ENCODE data around the gene DOCK10.

- TF ChIP-seq CTCF (optimal IDR thresholded peaks at IDR 0.05 in 1 of 3, IDR thresholded peaks at IDR 0.05 in 1 of 3, conservative IDR thresholded peaks at IDR 0.05 in 1 of 3; ENCODE audit: extremely low read depth in 1 of 3, insufficient read depth in 2 of 3, low read length in 3 of 3): no peak
- no peak for TF ChIP-seq EZH2 (IDR thresholded peaks at IDR 0.05; ENCODE audit: low read length)
These were observed 24.6 kb downstream of the DOCK10 start for GRCh38 chr2:225017713-225018112.
